Erythroblast (primary cell): ENCODE results near the gene COA1.
"Not testable (repeated sequence)": the region's sequence is repeated elsewhere in the genome, so short reads cannot be mapped to it uniquely, and the experiment has no call there.

Source experiments
- DNase-seq, 2 experiments: peaks; one replicate each; lab custom pipeline; 2025; lab: John Stamatoyannopoulos, UW
- GATA1 ChIP-seq: IDR thresholded peaks from 2 replicates; pipeline ENCODE4 v1.6.1; 2011; ENCODE audit warnings: low read depth, mild to moderate bottlenecking, control low read depth, low read length, moderate library complexity
- POLR2A ChIP-seq: IDR thresholded peaks from 2 replicates; pipeline ENCODE4 v1.6.1; 2011; ENCODE audit warnings: mild to moderate bottlenecking, low read length

COA1 gene

GRCh38 chr7:43752411-43752810, 23.1 kb upstream of the COA1 start:
- no peak for TF ChIP-seq GATA1
- TF ChIP-seq POLR2A = no peak
- no peak for DNase-seq

- TF ChIP-seq GATA1 (no peak), POLR2A (no peak)
- DNase-seq = peak; percentile 61 to 89
Observed at GRCh38 chr7:43750016-43750887, 20.9 kb upstream of the COA1 start.

- DNase-seq = no peak
- TF ChIP-seq POLR2A (no peak), GATA1 (no peak)
Observed at GRCh38 chr7:43749383-43749940, 20.1 kb upstream of the COA1 start.

GRCh38 chr7:43747328-43748105, 18.2 kb upstream of the COA1 start:
- DNase-seq = no peak

GRCh38 chr7:43742692-43743091, 13.4 kb upstream of the COA1 start:
- DNase-seq = no peak
- TF ChIP-seq GATA1 = no peak
- no peak for TF ChIP-seq POLR2A

More at GRCh38 chr7:43747328-43748105, 18.2 kb upstream of the COA1 start:
- no peak for TF ChIP-seq POLR2A
- TF ChIP-seq GATA1 = no peak

- no peak for DNase-seq
- TF ChIP-seq GATA1 (no peak), POLR2A (no peak)
Observed at GRCh38 chr7:43737467-43738127, 8.3 kb upstream of the COA1 start.

- TF ChIP-seq POLR2A (no peak), GATA1 (no peak)
- peak; percentile 77 to 80 for DNase-seq
Observed at GRCh38 chr7:43735802-43736603, 6.7 kb upstream of the COA1 start.

- no peak for TF ChIP-seq GATA1
- no peak for TF ChIP-seq POLR2A
- DNase-seq = no peak
Observed at GRCh38 chr7:43735403-43735801, 6.1 kb upstream of the COA1 start.

- peak; percentile 20 to 36 for DNase-seq
Observed at GRCh38 chr7:43734575-43735332, 5.4 kb upstream of the COA1 start.

- not testable (repeated sequence) for DNase-seq
Observed at GRCh38 chr7:43731494-43731893, 2.2 kb upstream of the COA1 start.

- TF ChIP-seq POLR2A (no peak), GATA1 (no peak)
- DNase-seq = no peak
Observed at GRCh38 chr7:43729924-43730248, 563 bp upstream of the COA1 start.

GRCh38 chr7:43727494-43727893, 1.8 kb downstream of the COA1 start:
- TF ChIP-seq POLR2A (no peak), GATA1 (no peak)
- no peak for DNase-seq
